ENCODE results near the gene PRTFDC1. TPM values are rescaled to one million over a fixed set of nuclear protein-coding genes. Genes with fewer than 3 reads are reported as not detected.
A peak's percentile ranks its signal among the peaks of the same experiment; 100 is the strongest.

PRTFDC1 gene
- total and polyA plus RNA-seq, 2 of the 13 experiments (the other 11 are each of a cell fraction or from before 2014, with no cell fraction given): not detected

DNA sequence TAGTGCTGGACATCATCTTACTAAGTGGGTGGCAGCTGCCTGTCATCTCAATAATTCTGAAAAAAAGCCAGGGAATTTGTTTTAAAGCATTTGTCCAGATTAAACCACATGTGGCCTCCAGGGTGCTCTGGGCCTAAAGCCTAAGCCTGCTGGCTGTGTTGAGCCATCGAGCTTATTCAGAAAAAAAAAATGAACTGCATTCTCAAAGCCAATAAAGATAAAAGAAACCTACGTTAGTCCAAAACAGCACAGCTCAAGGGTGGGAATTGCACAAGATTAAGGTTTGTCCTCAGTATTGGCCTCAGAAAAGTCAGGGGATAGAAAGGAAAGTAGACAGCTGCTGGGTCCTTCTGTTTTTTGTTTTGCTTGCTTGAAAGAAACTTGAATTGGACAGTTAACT, 22.6 kb upstream of the PRTFDC1 start:
- H3K4me3 ChIP-seq (replicated peaks in 1 of 3; ENCODE audit: insufficient read depth in 1 of 3, low read depth in 2 of 3, low read length in 3 of 3): no peak overlapping the region
- H3K9me3 ChIP-seq (ENCODE audit: low read length): no peaks in the 10 kb centered on the region
- no peak overlapping the region for H2AFZ ChIP-seq (ENCODE audit: low read length)
- peak; percentile 32 for DNase-seq (ENCODE audit: low spot score)
- POLR2A ChIA-PET: no interaction called here
- H3K9ac ChIP-seq (ENCODE audit: insufficient read depth, low read depth, low read length): no peak overlapping the region
- CTCF ChIA-PET (ENCODE audit: low intra/inter-chr PET ratio, low total read pairs): no interaction called here
- H4K20me1 ChIP-seq (ENCODE audit: insufficient read depth, low read length): no peaks in the 10 kb centered on the region
- peaks cover 23% of the 10 kb centered on the region for H3K4me1 ChIP-seq (ENCODE audit: insufficient read depth, low read length)
- no peaks in the 10 kb centered on the region for H3K36me3 ChIP-seq (replicated peaks in 1 of 2; ENCODE audit: control insufficient read depth in 1 of 2, insufficient read depth in 2 of 2, low read length in 2 of 2)
- peak; percentile 67 for ATAC-seq
- H3K4me2 ChIP-seq (ENCODE audit: low read depth, low read length): peak overlapping the region; percentile 9
- H3K27ac ChIP-seq (ENCODE audit: extremely low read length, insufficient read depth, low read length): no peak overlapping the region
- no peaks in the 10 kb centered on the region for H3K27me3 ChIP-seq (ENCODE audit: control insufficient read depth in 1 of 2, insufficient read depth in 2 of 2, low read length in 2 of 2)
- FAIRE-seq: no peak
- intact Hi-C loops (cut with micrococcal nuclease; ENCODE audit: unreplicated experiment) (loop anchor here (5.0 kb wide), 1 partner anchor 42 kb away; the partner anchor contains the start of genes ENKUR and THNSL1), in situ Hi-C loops (cut with HindIII; ENCODE audit: extremely low pct_ligation_motif_present, low pct_unique_long_range_greater_than_20kb) (loop anchor here (25.0 kb wide), 1 partner anchor 338 kb away; no protein-coding TSS in a partner anchor)
- no TSS peak for BruUV-seq (replicated peaks)
- H3K79me2 ChIP-seq (ENCODE audit: insufficient read depth, low read length): no peaks in the 10 kb centered on the region
- WGBS (ENCODE audit: low lambda C conversion rate): 2% methylated on average over 2 of the region's 2 CpGs
- TF ChIP-seq CEBPB (IDR thresholded peaks at IDR 0.05; ENCODE audit: borderline replicate concordance, low read depth, low read length) (peak; percentile 47; the same call in 1 of the 2 replicates), ZNF614 (CRISPR knock-in tag; IDR thresholded peaks at IDR 0.05; ENCODE audit: borderline replicate concordance) (no peak), SIX1 (CRISPR knock-in tag; IDR thresholded peaks at IDR 0.05; ENCODE audit: borderline replicate concordance) (no peak), IRF2 (CRISPR knock-in tag; IDR thresholded peaks at IDR 0.05) (no peak), HNRNPL (IDR thresholded peaks at IDR 0.05; ENCODE audit: low read depth, low read length) (no peak), NFATC3 (CRISPR knock-in tag; IDR thresholded peaks at IDR 0.05) (no peak)
- TF ChIP-seq, protein P1, sequence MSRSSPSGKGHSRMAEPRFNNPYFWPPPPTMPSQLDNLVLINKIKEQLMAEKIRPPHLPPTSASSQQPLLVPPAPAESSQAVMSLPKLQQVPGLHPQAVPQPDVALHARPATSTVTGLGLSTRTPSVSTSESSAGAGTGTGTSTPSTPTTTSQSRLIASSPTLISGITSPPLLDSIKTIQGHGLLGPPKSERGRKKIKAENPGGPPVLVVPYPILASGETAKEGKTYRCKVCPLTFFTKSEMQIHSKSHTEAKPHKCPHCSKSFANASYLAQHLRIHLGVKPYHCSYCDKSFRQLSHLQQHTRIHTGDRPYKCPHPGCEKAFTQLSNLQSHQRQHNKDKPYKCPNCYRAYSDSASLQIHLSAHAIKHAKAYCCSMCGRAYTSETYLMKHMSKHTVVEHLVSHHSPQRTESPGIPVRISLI (CRISPR knock-in tag; IDR thresholded peaks at IDR 0.05; ENCODE audit: borderline replicate concordance): 0 out of 2 replicates have a peak, but pooled peaks have one; percentile 22
- TF ChIP-seq, protein P2, sequence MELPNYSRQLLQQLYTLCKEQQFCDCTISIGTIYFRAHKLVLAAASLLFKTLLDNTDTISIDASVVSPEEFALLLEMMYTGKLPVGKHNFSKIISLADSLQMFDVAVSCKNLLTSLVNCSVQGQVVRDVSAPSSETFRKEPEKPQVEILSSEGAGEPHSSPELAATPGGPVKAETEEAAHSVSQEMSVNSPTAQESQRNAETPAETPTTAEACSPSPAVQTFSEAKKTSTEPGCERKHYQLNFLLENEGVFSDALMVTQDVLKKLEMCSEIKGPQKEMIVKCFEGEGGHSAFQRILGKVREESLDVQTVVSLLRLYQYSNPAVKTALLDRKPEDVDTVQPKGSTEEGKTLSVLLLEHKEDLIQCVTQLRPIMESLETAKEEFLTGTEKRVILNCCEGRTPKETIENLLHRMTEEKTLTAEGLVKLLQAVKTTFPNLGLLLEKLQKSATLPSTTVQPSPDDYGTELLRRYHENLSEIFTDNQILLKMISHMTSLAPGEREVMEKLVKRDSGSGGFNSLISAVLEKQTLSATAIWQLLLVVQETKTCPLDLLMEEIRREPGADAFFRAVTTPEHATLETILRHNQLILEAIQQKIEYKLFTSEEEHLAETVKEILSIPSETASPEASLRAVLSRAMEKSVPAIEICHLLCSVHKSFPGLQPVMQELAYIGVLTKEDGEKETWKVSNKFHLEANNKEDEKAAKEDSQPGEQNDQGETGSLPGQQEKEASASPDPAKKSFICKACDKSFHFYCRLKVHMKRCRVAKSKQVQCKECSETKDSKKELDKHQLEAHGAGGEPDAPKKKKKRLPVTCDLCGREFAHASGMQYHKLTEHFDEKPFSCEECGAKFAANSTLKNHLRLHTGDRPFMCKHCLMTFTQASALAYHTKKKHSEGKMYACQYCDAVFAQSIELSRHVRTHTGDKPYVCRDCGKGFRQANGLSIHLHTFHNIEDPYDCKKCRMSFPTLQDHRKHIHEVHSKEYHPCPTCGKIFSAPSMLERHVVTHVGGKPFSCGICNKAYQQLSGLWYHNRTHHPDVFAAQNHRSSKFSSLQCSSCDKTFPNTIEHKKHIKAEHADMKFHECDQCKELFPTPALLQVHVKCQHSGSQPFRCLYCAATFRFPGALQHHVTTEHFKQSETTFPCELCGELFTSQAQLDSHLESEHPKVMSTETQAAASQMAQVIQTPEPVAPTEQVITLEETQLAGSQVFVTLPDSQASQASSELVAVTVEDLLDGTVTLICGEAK (IDR thresholded peaks at IDR 0.05): no peak
- TF ChIP-seq, protein P2 (CRISPR knock-in tag; IDR thresholded peaks at IDR 0.05): no peak
- TF ChIP-seq, protein P3, sequence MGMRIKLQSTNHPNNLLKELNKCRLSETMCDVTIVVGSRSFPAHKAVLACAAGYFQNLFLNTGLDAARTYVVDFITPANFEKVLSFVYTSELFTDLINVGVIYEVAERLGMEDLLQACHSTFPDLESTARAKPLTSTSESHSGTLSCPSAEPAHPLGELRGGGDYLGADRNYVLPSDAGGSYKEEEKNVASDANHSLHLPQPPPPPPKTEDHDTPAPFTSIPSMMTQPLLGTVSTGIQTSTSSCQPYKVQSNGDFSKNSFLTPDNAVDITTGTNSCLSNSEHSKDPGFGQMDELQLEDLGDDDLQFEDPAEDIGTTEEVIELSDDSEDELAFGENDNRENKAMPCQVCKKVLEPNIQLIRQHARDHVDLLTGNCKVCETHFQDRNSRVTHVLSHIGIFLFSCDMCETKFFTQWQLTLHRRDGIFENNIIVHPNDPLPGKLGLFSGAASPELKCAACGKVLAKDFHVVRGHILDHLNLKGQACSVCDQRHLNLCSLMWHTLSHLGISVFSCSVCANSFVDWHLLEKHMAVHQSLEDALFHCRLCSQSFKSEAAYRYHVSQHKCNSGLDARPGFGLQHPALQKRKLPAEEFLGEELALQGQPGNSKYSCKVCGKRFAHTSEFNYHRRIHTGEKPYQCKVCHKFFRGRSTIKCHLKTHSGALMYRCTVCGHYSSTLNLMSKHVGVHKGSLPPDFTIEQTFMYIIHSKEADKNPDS (CRISPR knock-in tag; IDR thresholded peaks at IDR 0.05): no peak
- TF ChIP-seq, protein P4, sequence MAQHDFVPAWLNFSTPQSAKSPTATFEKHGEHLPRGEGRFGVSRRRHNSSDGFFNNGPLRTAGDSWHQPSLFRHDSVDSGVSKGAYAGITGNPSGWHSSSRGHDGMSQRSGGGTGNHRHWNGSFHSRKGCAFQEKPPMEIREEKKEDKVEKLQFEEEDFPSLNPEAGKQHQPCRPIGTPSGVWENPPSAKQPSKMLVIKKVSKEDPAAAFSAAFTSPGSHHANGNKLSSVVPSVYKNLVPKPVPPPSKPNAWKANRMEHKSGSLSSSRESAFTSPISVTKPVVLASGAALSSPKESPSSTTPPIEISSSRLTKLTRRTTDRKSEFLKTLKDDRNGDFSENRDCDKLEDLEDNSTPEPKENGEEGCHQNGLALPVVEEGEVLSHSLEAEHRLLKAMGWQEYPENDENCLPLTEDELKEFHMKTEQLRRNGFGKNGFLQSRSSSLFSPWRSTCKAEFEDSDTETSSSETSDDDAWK (CRISPR knock-in tag; IDR thresholded peaks at IDR 0.05): no peak
